Astrocyte (in vitro differentiated cells and primary cell): ENCODE measurements around the gene CD200R1L.

Source experiments
- EZH2 ChIP-seq: IDR thresholded peaks from 2 replicates; pipeline ENCODE4 v1.6.1; 2012; ENCODE audit warnings: mild to moderate bottlenecking, low read length, inconsistent platforms; ENCODE audit not compliant: insufficient read depth
- TF ChIP-seq, protein P1 (sequence below): IDR thresholded peaks from 2 replicates; pipeline ENCODE4 v1.5.1; 2011; ENCODE audit warnings: low read depth, mild to moderate bottlenecking, inconsistent platforms, low read length, moderate library complexity; ENCODE audit not compliant: insufficient read depth

DNA sequence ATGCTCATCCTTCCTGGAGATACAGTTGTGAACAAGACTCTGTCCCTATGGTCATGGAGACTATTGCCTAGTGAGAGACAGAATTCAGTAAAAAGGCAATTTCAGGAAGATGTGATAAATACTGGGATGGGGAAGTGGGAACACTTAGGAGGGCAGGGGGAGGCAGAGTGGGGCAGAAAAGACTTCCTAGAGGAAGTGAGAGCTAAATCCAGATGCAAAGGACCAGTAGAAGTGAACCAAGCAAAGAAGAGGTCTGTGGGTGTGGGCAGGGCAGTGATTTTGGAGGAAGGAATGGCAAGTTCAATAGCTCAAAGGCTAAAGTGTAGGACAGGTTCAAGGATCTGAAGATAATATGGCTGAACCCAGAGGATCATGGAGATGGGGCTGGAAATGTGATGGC, 68.9 kb downstream of the CD200R1L start:
- TF ChIP-seq, protein P1, sequence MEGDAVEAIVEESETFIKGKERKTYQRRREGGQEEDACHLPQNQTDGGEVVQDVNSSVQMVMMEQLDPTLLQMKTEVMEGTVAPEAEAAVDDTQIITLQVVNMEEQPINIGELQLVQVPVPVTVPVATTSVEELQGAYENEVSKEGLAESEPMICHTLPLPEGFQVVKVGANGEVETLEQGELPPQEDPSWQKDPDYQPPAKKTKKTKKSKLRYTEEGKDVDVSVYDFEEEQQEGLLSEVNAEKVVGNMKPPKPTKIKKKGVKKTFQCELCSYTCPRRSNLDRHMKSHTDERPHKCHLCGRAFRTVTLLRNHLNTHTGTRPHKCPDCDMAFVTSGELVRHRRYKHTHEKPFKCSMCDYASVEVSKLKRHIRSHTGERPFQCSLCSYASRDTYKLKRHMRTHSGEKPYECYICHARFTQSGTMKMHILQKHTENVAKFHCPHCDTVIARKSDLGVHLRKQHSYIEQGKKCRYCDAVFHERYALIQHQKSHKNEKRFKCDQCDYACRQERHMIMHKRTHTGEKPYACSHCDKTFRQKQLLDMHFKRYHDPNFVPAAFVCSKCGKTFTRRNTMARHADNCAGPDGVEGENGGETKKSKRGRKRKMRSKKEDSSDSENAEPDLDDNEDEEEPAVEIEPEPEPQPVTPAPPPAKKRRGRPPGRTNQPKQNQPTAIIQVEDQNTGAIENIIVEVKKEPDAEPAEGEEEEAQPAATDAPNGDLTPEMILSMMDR, result no peak
- no peak for TF ChIP-seq EZH2
